GM12873 (cell line): ENCODE measurements around the gene CSTA.

Experiments
- CTCF ChIP-seq: IDR thresholded peaks from 2 replicates; pipeline ENCODE4 v1.5.1; 2012; ENCODE audit warnings: low read depth, mild to moderate bottlenecking, moderate library complexity, low read length, control low read depth; ENCODE audit not compliant: insufficient read depth; ENCODE audit errors: missing control alignments

Gene CSTA

GRCh38 chr3:122358703-122359032, 33.6 kb downstream of the CSTA start:
- no peak for TF ChIP-seq CTCF

- TF ChIP-seq CTCF, result no peak
These were observed 37.0 kb downstream of the CSTA start for GRCh38 chr3:122362026-122362425.

GRCh38 chr3:122364490-122364889, 39.4 kb downstream of the CSTA start:
- no peak for TF ChIP-seq CTCF

GRCh38 chr3:122365073-122365472, 40.0 kb downstream of the CSTA start:
- no peak for TF ChIP-seq CTCF

- no peak for TF ChIP-seq CTCF
These were observed 41.3 kb downstream of the CSTA start for GRCh38 chr3:122366379-122366749.

GRCh38 chr3:122374034-122374433, 49.0 kb downstream of the CSTA start:
- no peak for TF ChIP-seq CTCF

- no peak for TF ChIP-seq CTCF
These were observed 52.9 kb downstream of the CSTA start for GRCh38 chr3:122377975-122378374.
